Tibial nerve (tissue), 4 donors: ENCODE results near the gene SHISA4. TPM values are rescaled to one million over a fixed set of nuclear protein-coding genes. Genes with fewer than 3 reads are reported as not detected.

Experiments
- DNase-seq, 2 donors: peaks; one replicate each; pipeline ENCODE4 v3.0.0-alpha.2; 2019; ENCODE audit warnings: low spot score in 2 of 2
- H3K27ac ChIP-seq, 4 donors: fragments of 200-600 bp; sonication (generic) in 3 of 4; one replicate each; pipeline ENCODE4 v1.5.1; 2017 to 2019; ENCODE audit warnings: mild to moderate bottlenecking in 1 of 4
- H3K27me3 ChIP-seq, 2 donors: fragments of 200-600 bp; sonication (generic) in 1 of 2; one replicate each; pipeline versions ENCODE4 v1.5.1 to v1.6.0; 2017 to 2019
- H3K36me3 ChIP-seq, 3 donors: fragments of 200-600 bp; sonication (generic); one replicate each; pipeline ENCODE4 v1.5.1; 2018 to 2019
- H3K4me1 ChIP-seq, 4 donors: fragments of 200-600 bp; sonication (generic) in 3 of 4; one replicate each; pipeline ENCODE4 v1.5.1; 2017 to 2019
- H3K4me3 ChIP-seq, 4 donors: fragments of 200-600 bp; sonication (generic) in 3 of 4; one replicate each; pipeline ENCODE4 v1.5.1; 2017 to 2019; ENCODE audit warnings: mild to moderate bottlenecking in 1 of 4, moderate library complexity in 1 of 4
- H3K9me3 ChIP-seq, 4 donors: fragments of 200-600 bp; sonication (generic) in 3 of 4; one replicate each; pipeline ENCODE4 v1.5.1; 2017 to 2019
- EP300 ChIP-seq, 2 donors: sonication (generic); formaldehyde crosslinking; IDR thresholded peaks; one replicate each; pipeline ENCODE4 v1.6.1; 2017; ENCODE audit warnings: antibody characterized with exemption in 2 of 2, mild to moderate bottlenecking in 1 of 2
- POLR2A ChIP-seq, 2 donors: fragments of 450-650 bp; IDR thresholded peaks; one replicate each; pipeline ENCODE4 v1.6.1; 2017; ENCODE audit warnings: antibody characterized with exemption in 2 of 2, mild to moderate bottlenecking in 2 of 2, moderate library complexity in 2 of 2
- WGBS, 2 donors: methylation state at CpG; one replicate each; pipeline ENCODE4 v1.1.5; 2018; 5-methylcytosine and 5-hydroxymethylcytosine counted together
- total RNA-seq, 4 donors: library from RNA; depleted of rRNA; stranded (reverse); fragments of >200 nt; gene quantifications; one replicate each; pipeline ENCODE4 v1.1.0, GENCODE V29; 2016
- TF ChIP-seq, protein P1 (sequence below), 5 experiments: fragments of 200-600 bp in 3 of 5; fragments of 450-650 bp in 2 of 5; sonication (generic) in 3 of 5; IDR thresholded peaks; one replicate each; pipeline ENCODE4 v1.5.1; 2016 to 2019; ENCODE audit warnings: antibody characterized with exemption in 5 of 5, mild to moderate bottlenecking in 3 of 5, moderate library complexity in 2 of 5

Gene SHISA4
- total RNA-seq, 4 donors from 2014 or later: 42.6 to 76.6 (median 66.4) TPM

DNA sequence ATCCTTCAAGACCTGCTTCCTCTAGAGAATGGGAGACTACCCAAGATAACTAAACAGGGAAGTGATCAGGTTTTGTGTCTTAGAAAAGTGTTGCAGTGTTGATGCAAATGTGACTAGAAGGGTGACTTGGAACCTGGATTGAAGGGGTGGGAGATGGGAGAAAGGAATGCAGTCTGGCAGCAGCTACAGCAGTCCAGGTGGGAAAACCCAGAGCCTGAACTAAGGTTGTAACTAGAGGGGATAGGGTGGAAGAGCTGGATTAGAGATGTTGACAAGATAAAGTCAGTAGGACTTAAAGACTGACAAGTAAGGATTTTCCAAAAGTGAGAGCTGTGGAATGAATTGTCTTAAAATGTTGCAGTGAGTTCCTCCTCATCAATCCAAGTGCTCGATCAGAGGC lies 7.1 kb upstream of the SHISA4 start:
- Histone ChIP-seq H3K27me3 (no peaks in the 10 kb centered on the region), H3K27ac (no peak overlapping the region), H3K4me1 (peaks cover 0 to 48% (median 13%) of the 10 kb centered on the region in 4 donors), H3K9me3 (no peaks in the 10 kb centered on the region), H3K4me3 (no peak overlapping the region), H3K36me3 (peaks cover 0 to 5% (median 0%) of the 10 kb centered on the region in 3 donors)
- TF ChIP-seq POLR2A (IDR thresholded peaks at IDR 0.05) (no peak), EP300 (IDR thresholded peaks at IDR 0.05) (no peak)
- TF ChIP-seq, protein P1, sequence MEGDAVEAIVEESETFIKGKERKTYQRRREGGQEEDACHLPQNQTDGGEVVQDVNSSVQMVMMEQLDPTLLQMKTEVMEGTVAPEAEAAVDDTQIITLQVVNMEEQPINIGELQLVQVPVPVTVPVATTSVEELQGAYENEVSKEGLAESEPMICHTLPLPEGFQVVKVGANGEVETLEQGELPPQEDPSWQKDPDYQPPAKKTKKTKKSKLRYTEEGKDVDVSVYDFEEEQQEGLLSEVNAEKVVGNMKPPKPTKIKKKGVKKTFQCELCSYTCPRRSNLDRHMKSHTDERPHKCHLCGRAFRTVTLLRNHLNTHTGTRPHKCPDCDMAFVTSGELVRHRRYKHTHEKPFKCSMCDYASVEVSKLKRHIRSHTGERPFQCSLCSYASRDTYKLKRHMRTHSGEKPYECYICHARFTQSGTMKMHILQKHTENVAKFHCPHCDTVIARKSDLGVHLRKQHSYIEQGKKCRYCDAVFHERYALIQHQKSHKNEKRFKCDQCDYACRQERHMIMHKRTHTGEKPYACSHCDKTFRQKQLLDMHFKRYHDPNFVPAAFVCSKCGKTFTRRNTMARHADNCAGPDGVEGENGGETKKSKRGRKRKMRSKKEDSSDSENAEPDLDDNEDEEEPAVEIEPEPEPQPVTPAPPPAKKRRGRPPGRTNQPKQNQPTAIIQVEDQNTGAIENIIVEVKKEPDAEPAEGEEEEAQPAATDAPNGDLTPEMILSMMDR (IDR thresholded peaks at IDR 0.05): no peak
- 68 to 70% methylated on average over 1 of the region's 1 CpG for WGBS, 2 donors
- DNase-seq: no peak

DNA sequence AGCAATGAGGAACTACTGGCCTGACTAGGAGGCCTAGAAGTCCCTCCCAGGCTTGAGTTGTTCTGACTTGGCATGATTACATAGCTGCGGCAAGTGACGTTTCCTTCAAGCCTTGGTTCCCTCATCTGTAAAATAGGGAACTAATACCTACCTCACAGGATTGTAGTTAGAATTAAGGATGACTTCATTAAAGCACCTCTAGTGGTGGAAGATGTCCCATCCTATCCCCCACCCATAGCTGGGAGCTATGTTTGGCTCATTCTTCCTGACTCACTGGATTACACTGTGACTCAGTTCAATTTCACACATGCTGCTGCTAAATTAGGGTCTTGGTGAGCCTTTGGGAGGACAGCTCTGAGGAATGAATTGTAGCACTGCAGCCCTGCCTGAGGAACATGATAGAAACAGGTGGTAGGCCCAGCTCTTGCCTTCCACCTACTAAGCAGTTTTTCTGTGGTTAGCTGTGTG lies 6.0 kb upstream of the SHISA4 start:
- Histone ChIP-seq H3K4me3 (no peak overlapping the region), H3K4me1 (peaks cover 0 to 58% (median 14%) of the 10 kb centered on the region in 4 donors), H3K36me3 (no peaks in the 10 kb centered on the region), H3K27me3 (no peaks in the 10 kb centered on the region), H3K9me3 (no peaks in the 10 kb centered on the region), H3K27ac (no peak overlapping the region)
- WGBS, 2 donors: 61 to 76% methylated on average over 2 of the region's 2 CpGs
- TF ChIP-seq EP300 (IDR thresholded peaks at IDR 0.05): no peak
- TF ChIP-seq, protein P1 (IDR thresholded peaks at IDR 0.05): no peak
- TF ChIP-seq POLR2A (IDR thresholded peaks at IDR 0.05): no peak
- DNase-seq: no peak

DNA sequence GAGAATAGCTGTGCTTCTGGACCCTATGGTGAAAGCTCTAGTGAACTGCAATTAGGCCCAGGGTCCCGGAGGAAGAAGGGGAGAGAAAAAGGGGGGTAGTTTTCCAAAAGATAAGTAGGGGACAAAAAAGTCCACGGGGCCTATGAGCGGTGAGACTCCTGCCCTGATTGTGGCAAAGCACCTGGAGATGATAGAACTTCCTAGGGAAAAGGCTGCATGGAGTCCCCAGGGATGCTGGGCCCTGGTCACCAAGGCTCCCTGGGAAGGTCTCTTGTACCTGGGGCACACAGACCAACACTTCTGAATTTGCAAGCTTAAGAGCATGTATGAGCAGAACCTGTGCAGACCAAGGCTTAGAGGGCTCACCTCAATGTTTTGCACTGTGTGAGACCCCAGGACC lies 5.4 kb upstream of the SHISA4 start:
- Histone ChIP-seq H3K4me3 (no peak overlapping the region), H3K27ac (no peak overlapping the region), H3K27me3 (no peaks in the 10 kb centered on the region), H3K4me1 (peaks cover 0 to 59% (median 17%) of the 10 kb centered on the region in 4 donors), H3K36me3 (no peaks in the 10 kb centered on the region), H3K9me3 (no peaks in the 10 kb centered on the region)
- TF ChIP-seq, protein P1 (IDR thresholded peaks at IDR 0.05): no peak
- TF ChIP-seq EP300 (IDR thresholded peaks at IDR 0.05): no peak
- no peak for TF ChIP-seq POLR2A (IDR thresholded peaks at IDR 0.05)
- WGBS, 2 donors: 77 to 87% methylated on average over 3 of the region's 3 CpGs
- DNase-seq: no peak

DNA sequence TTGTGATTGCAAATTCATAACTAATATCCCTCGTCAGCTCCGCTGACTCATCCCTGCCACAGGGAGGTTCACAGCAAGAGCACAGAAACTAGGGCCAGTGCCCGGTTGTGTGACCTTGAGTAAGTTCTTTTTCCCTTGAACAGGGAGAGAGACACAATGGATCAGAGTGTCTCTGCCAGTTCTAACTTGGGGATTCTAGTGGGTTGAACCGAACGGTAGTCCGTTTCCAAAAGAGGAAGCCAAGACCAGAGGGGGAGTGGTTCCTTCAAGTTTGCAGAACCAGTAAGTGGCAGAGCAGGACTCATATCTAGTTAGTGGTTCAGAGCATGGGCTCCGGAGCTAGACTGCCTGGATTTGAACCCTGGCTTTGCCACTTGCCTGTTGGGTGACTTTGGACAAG lies 4.9 kb upstream of the SHISA4 start:
- TF ChIP-seq, protein P1 (IDR thresholded peaks at IDR 0.05): no peak
- TF ChIP-seq POLR2A (IDR thresholded peaks at IDR 0.05) (no peak), EP300 (IDR thresholded peaks at IDR 0.05) (peak in 1 of 2 donors; percentile 31)
- H3K9me3 ChIP-seq: no peaks in the 10 kb centered on the region
- peaks cover 0 to 56% (median 17%) of the 10 kb centered on the region in 4 donors for H3K4me1 ChIP-seq
- H3K27me3 ChIP-seq: no peaks in the 10 kb centered on the region
- 23 to 30% methylated on average over 7 of the region's 7 CpGs for WGBS, 2 donors
- H3K27ac ChIP-seq: no peak overlapping the region
- no peak overlapping the region for H3K4me3 ChIP-seq
- DNase-seq: no peak
- H3K36me3 ChIP-seq: no peaks in the 10 kb centered on the region

DNA sequence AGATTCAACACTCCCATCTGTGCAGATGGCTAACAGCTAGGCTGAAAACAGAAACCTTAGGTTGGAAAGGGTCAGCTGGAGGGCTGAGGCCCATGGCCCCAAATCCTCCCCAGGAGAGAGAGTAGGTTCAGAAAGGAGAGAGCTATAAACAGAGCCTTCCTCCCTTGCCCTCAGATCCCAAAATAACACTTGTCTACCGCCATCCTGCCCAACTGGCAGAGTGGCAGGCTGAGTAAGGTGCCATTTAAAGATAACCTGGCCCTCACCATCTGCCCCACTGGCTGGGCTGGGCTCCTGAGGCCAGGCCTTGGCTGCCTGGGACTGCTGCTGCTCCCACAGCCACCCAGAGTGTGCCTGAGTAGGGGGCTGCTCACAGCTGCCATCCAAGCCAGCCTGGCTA lies 4.3 kb upstream of the SHISA4 start:
- Histone ChIP-seq H3K9me3 (no peaks in the 10 kb centered on the region), H3K4me3 (no peak overlapping the region), H3K27me3 (no peaks in the 10 kb centered on the region), H3K4me1 (peaks cover 0 to 60% (median 17%) of the 10 kb centered on the region in 4 donors), H3K27ac (peak overlapping the region in 2 of 4 donors; percentile 9 to 54), H3K36me3 (no peaks in the 10 kb centered on the region)
- WGBS, 2 donors: 29 to 70% methylated on average over 1 of the region's 1 CpG
- TF ChIP-seq POLR2A (IDR thresholded peaks at IDR 0.05): no peak
- no peak for TF ChIP-seq EP300 (IDR thresholded peaks at IDR 0.05)
- TF ChIP-seq, protein P1 (IDR thresholded peaks at IDR 0.05): no peak
- no peak for DNase-seq
